SIG-M5 (cell line): Measurements from ENCODE around the gene SPRYD4.
A peak's percentile ranks its signal among the peaks of the same experiment; 100 is the strongest.
"Not testable (repeated sequence)": the region's sequence is repeated elsewhere in the genome, so short reads cannot be mapped to it uniquely, and the experiment has no call there.

Experiments
- DNase-seq: peaks from one replicate; lab custom pipeline; 2025; lab: John Stamatoyannopoulos, UW

The SPRYD4 gene

DNA sequence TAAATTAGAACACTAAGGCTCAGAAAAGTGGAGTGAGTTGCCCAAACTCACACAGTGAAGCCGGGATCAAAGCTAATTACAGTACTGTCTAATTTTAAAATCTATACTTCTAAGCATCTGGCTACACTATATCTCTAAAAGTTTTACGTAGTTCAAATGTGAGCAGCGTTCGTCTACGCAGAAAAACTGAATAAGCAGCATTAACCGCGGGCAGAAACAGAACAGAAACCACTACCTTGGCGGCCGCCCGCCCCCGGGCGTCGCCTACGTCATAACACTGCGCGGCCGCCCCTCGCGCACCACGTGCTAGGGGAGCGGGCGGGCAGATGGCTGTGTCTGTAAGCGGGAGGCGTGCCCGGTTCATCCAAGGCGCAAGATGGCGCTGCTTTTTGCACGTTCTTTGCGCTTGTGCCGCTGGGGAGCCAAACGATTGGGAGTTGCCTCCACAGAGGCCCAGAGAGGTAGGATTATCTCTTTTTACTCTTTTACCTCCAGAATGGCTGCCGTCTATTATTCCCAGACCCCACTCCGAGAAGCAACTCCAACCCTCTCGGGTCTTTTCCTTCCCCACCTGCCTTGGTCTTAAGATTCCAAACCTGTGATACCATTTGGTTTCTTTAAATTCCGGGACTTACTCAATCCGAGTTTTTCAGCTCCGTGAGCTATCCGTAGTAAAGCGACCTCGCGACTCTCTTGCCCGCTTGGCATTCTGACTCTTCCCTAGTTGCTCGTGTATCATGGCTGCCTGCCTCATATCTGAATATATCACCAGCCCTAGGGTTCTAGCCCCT is at the start of gene SPRYD4:
SPRYD4 (plus strand) TSS at position 363 of the 791 bp plus-strand sequence; CDS start at position 377, 14 bp downstream.
- peak; percentile 63 for DNase-seq

DNA sequence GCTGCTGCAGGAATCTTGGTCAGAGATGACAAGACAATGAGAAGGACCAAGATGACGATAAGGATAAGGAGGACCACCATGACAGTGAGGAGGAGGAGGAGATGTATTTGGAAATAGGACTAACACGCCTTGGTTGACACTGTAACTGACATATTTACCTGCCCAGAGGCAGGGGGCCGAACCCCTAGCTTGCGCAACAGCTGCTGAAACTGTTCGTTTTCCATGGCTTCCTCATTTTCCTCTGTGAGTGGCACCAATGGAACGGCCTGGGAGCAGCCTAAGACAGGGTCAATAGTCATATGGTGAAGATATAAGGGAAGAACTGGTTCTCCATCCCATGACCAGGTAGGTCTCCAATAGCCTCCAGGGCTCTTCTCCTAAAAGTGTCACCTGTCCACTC is 48.0 kb upstream of the SPRYD4 start:
- DNase-seq, result no peak

DNA sequence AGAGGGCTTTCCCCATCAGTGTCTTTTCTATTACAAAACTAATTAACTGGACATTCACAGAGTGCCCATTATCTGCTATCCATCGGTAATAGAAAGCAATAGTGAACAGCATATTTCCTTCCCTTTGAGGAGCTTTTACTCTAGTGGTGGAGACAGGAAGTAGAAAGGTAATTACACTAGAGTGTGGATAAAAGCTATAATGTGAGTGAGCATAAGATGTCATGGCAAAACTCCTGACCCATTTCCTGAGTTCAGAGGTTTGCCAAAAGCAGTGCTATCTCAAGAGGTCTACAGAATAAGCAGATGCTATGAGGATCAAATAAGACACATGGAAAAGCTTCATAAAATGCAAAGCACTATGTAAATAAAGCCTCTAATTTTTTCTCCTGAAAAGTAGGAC is 43.2 kb upstream of the SPRYD4 start:
- no peak for DNase-seq

DNA sequence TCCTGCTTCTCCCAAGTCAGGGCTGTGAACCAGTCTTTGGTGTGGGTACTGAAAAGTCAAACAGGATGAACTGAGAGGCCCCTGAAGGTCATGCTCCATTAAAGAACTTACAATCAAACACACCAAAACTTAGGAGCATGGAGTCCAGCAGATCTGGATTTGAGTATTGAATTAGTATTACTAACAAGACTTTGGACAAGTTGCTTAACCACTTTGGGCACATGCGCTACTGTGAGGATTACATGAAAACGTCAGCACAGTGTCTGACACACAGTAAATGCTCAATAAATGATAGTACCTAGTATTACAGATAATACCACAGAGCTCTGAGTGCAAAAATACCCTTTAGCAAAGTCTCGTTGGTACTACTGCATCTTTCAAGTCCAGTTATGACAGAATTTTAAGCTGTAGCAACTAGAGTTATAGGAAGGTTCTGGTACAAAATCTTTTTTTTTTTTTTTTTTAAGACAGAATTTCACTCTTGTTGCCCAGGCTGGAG is 42.4 kb upstream of the SPRYD4 start:
- DNase-seq, result no peak

DNA sequence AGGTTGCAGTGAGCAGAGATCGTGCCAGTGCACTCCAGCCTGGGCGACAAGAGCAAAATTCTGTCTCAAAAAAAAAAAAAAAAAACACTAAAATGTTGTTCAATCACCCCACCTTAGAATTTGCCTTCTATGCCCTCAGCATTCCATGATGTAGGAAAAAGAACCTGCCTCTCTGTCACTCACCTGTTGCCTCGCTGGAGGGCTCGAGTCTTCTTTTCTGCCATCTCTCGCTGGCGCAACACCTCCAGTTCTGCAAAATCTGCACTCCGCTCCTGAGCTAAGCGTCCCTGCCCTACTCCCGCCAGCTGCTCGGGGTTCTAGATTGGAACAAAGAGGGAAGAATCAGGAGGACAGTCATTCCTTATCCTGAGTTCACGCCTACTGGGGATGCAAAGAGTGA is 37.1 kb upstream of the SPRYD4 start:
- no peak for DNase-seq

DNA sequence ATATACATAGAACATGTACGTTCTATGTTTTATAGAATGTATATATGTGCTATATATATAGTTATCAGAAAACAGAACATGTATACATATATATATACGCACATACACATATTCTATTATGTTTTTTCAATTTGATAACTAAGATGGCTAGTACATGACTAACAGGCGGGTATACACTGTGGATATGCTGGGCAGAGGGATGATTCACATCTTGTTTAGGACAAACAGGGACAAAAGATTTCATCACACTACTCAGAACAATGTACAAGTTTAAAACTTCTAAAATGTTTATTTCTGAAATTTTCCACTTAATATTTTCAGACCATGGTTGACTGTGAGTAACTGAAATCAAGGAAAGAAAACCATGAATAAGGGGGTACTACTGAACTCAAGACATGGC is 36.5 kb upstream of the SPRYD4 start:
- DNase-seq, result no peak

DNA sequence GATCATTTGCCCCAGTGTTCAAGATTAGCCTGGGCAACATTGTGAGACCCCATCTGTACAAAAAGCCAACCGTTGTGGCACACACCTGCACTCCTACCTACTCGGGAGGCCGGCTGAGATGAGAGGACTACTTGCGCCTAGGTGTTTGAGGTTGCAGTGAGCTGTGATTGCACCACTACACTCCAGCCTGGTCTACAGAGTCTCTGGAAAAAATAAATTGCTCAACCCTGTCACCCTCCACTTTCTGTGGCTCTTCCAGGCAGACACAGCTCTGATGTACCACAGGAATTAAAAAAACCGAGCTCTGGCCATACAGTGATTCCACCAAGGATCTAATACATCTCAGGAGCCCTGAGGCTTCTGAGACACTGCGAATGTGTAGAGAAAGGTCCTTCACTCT is 33.5 kb upstream of the SPRYD4 start:
- no peak for DNase-seq

DNA sequence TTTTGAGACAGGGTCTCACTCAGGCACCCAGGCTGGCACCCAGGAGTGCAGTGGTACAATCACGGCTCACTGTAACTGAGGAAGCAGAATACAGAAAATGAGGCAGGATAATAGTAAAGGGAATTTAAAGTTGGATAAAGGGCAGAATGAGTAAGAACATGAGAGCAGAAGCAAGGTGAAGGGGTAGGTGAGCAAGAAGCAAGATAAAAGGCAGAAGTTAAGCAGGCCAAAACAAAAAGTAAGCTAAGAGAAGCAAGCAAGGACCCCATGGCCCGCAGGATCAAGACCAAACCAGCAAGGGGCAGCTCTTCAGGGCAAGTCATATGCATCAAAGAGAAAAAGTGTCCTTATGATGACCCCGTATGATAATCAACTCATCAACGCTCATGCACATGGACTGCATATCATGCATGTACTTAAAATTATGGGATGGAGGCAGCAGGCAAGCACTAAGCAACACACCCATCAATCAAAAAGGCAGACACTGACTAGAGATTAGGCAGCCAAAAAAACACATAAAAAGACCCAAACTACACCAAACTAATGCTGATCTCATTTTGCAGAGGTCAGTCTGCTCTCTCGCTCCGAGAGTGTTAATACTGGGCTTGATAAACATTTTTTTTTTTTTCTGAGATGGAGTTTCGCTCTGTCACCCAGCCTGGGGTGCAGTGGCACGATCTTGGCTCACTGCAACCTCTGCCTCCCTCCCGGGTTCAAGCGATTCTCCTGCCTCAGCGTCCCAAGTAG is 30.8 kb upstream of the SPRYD4 start:
- no peak for DNase-seq

DNA sequence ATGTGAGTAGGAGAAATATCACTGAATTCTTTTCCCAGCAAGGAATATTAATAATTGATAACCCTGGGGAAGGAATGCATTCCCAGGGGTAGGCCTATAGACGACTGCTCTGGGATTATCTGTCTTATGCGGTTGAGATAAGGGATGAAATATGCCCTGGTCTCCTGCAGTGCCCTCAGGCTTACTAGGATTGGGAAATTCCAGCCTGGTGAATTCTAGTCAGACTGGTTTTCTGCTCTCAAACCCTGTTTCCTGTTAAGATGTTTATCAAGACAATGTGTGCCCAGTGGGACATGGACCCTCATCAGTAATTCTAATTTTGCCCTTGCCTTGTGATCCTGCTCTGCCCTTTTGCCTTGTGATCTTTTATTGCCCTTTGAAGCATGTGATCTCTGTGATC is 25.2 kb upstream of the SPRYD4 start:
- not testable (repeated sequence) for DNase-seq

DNA sequence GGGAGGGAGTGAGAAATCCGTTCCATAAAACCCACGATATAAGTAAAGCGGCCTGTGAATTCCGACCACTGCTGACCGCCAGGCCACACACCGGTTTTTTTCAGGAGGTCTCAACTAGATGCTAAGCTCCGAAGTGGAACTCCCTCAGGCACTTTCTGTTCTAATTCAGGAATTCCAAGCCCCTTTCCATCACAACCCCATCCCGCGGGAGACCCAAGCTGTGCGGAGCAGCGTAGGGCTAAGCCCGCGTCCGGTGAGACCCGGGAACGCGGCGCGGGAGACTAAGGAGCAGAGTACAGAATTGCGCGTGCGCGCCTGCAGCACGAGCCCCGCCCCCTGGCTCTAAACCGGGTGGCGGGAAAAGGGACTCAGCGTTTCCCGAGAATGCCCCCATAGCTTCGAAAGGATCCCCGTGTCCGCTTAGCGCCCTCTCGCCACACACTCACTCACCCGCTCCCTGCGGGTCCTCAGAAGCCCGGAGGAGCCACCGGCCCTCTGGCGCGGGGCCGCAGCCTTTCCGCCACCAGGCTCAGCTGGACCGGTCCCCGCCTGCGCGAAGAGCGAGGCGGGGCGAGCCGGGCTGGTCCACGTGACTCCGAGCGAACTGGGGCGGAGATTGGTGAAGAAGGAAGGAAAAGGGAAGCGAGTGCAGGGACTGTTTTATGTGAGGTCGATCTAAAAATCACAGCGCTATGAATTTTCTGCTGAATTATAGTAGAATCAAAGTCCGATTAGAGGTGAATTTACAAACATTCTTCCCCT is 19.3 kb upstream of the SPRYD4 start, which contains the start of gene TIMELESS:
TIMELESS (minus strand) TSS at position 567 of the 762 bp plus-strand sequence. CDS start 15,256 bp downstream, outside the sequence.
- peak; percentile 65 for DNase-seq

DNA sequence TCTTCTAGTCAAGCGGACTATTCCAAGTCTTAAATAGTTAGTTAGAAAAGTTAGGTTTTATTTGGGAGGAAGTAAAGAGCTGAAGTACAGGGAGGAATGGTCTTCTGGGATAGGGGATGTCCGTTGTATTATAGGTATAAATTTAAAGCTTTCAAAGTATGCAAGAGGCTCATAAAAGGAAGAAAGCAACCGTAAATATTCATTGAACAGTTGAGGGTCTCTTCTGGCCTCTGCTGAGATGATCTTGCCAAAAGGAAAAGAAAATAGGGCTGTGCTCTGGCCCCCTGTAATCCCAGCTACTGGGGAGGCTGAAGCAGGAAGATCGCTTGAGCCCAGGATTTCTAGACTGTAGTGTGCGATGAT is 18.8 kb upstream of the SPRYD4 start:
- no peak for DNase-seq

DNA sequence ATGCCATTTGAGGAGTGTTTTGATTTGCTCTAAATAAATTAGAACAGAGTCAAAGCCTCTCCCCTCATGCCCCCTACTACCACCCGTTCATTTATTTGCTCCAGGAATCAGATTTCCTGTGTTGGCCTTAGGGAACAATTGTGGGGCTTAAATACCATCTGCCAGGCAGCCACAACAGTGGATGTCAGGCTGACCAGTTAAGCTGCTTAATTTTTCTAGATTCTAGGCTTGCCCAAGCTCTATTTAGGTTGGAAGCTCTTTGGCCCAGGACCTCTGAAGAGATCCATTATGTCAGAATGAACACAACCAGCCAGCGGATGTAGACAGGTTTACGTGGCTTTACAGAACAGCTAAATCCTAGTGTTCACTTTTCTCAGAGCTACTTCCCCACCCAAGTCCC is 18.1 kb upstream of the SPRYD4 start:
- DNase-seq, result no peak

DNA sequence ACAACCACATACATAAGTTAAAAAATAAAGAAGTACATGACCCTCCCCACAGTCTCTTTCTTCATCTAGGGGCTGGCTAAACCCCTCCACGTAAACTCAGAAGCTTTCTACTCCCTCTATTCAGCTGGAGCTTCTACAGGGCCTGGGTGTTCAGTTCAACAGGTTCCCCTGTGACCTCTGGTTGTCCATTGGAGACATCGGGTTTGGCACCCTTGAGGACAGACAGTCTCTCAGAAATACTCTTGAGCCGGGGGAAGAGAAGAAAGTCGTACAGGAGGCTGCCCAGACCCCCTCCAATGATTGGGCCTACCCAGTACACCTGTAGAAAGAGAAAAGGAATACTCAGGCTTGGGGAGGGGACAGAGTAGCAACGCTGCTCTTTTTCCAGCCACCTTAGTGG is 17.2 kb upstream of the SPRYD4 start:
- no peak for DNase-seq

DNA sequence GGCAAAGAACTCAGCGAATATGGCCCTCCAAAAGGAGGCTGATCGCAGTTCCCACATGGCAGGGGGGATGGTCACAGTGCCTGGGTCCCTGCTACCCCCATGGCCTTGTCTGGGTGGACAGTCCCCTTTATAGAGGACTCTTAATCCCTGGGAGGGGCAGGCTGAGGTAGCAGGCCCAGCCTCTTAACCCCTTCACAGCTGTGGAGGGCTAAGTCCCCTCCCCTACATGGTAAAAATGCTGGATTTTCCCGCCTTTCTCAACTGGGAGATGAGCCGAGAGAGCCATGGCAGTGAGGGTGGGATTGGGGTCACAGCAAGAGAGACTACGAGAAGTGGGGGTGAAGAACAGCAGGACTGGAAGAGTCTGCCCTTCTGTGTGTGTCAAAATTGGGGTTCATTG is 13.8 kb upstream of the SPRYD4 start, which contains the start of gene MIP:
MIP (minus strand) TSS at position 101 of the 400 bp plus-strand sequence; CDS start at position 57, 44 bp downstream.
- no peak for DNase-seq

DNA sequence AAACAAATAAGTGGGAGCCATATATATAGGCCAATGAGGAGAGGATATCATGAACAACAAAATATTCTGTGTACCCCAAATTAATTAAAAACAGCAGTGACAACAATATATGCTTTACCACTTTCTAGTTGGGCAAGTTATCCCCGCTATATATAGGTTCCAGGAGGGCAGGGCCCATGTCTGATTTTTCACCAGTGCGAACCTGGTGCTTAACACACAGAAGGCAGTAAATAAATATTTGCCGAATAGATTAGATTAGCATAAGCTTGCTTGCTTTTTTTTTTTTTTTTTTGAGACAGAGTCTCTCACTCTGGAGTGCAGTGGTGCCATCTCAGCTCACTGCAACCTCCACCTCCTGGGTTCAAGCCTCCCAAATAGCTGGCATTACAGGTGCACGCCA is 10.6 kb upstream of the SPRYD4 start:
- DNase-seq, result no peak

DNA sequence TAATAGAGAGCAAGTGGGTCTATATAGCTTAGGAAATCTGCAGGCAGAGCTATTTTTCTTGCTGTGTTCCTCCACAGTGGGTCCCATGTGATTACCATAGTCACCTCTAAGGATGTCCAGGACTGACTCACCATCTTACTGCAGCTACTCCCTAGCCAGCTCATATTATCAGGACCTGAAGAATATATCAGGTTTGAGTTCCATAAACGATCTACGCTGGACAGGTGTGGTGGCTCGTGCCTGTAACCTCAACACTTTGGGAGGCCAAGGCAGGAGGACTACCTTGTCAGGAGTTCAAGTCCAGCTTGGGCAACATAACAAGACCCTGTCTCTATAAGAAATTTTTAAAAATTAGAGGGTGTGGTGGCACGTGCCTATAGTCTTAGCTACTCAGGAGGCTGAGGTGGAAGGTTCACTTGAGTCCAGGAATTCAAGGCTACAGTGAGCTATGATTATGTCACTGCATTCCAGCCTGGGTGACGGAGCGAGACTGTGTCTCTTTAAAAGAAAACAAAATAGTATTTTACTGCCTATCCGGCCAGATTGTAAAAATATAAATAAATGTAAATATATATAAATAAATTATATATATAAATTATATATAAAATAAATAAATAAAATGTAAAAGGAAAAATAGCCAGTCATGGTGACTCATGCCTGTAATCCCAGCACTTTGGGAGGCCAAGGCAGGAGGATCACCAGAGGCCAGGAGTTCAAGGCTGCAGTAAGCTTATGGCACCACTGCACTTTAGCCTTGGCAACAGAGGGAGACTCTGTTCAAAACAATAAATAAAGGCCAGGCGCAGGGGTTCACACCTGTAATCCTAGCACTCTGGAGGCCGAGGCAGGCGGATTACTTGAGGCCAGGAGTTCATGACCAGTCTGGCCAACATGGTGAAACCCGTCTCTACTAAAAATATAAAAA is 6.9 kb upstream of the SPRYD4 start:
- DNase-seq, result no peak

DNA sequence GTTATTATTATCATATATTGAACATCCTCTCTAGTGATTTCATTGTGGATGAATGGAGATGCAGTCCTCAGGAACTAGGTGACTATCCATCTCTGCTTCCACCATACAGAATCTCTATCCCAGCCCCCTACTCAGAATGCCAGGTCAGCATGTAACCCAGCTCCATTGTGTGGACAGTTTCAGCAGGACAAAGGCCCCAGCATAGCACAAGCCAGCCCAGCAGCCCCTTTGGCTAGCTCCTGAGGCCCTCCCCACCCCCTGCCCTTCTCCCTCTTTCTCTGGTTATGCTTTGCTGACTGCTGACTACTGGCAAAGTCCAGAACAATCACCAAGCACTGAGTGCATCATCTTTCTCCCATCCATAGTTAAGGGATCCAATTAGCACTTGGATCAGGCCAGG is 5.8 kb upstream of the SPRYD4 start:
- DNase-seq, result no peak

DNA sequence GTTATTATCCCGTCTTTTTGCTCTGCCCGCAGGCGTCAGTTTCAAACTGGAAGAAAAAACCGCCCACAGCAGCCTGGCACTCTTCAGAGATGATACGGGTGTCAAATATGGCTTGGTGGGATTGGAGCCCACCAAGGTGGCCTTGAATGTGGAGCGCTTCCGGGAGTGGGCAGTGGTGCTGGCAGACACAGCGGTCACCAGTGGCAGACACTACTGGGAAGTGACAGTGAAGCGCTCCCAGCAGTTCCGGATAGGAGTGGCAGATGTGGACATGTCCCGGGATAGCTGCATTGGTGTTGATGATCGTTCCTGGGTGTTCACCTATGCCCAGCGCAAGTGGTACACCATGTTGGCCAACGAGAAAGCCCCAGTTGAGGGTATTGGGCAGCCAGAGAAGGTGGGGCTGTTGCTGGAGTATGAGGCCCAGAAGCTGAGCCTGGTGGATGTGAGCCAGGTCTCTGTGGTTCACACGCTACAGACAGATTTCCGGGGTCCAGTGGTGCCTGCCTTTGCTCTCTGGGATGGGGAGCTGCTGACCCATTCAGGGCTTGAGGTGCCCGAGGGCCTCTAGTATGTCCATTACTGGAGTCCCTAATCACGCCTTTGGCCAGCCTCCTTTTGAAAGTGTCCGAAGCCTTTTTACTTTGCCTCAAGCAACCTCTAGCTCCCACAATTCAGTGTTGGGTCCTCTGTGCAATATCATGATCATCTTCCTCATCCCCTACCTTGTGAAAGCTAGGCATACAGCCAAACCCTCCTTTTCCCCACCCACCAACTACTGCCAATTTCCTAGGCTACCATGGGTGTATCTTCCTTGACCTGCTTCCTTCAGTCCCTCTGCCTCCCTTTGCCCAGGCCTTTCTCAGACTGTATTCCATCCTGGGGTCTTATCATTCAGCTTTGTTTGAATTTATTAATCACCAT is 891 bp downstream of the SPRYD4 start:
- no peak for DNase-seq

DNA sequence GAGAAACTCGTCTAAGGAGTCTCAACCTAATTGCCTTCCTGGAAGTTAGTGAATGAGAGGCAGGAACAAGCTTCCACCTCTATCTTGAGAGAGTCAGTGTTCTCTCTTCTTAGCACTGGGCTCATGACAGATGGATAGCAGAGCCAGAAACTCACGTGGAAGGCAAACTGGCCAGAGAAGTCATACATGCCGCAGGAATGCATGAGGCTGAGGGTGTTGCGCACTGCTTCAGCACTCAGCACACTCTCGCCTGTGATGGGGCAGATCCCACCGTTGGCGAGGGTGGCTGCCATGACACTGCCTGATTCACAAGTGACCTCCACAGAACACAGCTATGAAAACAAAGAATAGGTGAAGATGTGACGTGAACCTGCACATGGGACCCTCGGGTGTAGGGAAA is 6.0 kb downstream of the SPRYD4 start:
- DNase-seq, result no peak

DNA sequence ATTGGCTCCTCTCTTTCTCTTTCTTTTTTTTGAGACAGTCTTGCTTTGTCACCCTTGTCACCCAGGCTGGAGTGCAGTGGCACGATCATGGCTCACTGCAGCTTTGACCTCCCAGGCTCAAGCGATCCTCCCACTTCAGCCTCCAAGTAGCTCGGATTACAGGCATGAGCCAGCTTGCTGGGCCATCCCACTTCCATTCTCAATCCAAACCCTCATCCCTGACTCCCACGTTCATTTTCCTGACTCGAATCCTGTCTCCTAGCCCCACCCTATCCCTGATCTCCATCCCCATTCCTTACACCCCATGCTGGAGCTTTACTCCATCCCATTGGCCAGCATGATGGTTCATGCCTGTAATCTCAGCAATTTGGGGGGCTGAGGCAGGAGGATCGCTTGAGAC is 7.8 kb downstream of the SPRYD4 start:
- no peak for DNase-seq
